SK-N-SH (cell line): Measurements from ENCODE around the gene LYRM4. TPM values are rescaled to one million over a fixed set of nuclear protein-coding genes. Genes with fewer than 3 reads are reported as not detected.

ENCODE experiments used
- CTCF ChIA-PET: fragments of 300-600, 350-600 bp; formaldehyde crosslinking; extraction: SDS; loops from one replicate; lab custom pipeline; 2021; lab: Yijun Ruan, JAX
- POLR2A ChIA-PET: fragments of 350-600 bp; sonication (Branson Sonifier 250); formaldehyde crosslinking; extraction: SDS; loops from one replicate; lab custom pipeline; 2020; ENCODE audit warnings: antibody characterized with exemption, inconsistent platforms; lab: Yijun Ruan, JAX
- DNase-seq: peaks from one replicate; pipeline ENCODE4 v3.0.0; 2012
- H2AFZ ChIP-seq: fragments of 200-600 bp; sonication (generic); 2 replicates; pipeline ENCODE4 v1.8.1; 2016; ENCODE audit warnings: antibody characterized with exemption, mild to moderate bottlenecking, low read depth
- H3F3A ChIP-seq: fragments of 200-600 bp; sonication (generic); replicated peaks from 2 replicates; pipeline ENCODE3; 2016; ENCODE audit warnings: antibody characterized with exemption, mild to moderate bottlenecking; ENCODE audit not compliant: insufficient read depth
- H3K27ac ChIP-seq, 2 experiments: fragments of 200-500 bp in 1 of 2; fragments of 200-600 bp in 1 of 2; sonication (Bioruptor generic) in 1 of 2; sonication (generic), shearing (Covaris generic) in 1 of 2; 2 replicates each; pipeline versions ENCODE4 v1.5.1 to v1.6.1; 2014 to 2016; ENCODE audit warnings: low read depth in 2 of 2, inconsistent platforms in 1 of 2, low read length in 1 of 2, mild to moderate bottlenecking in 1 of 2, mixed read lengths in 1 of 2
- H3K27me3 ChIP-seq: fragments of 200-600 bp; sonication (generic), shearing (Covaris generic); 2 replicates; pipeline ENCODE4 v1.6.1; 2016; ENCODE audit warnings: mixed run types; ENCODE audit not compliant: insufficient read depth
- H3K36me3 ChIP-seq, 2 experiments: fragments of 200-500 bp in 1 of 2; fragments of 200-600 bp in 1 of 2; sonication (Bioruptor generic) in 1 of 2; sonication (generic) in 1 of 2; replicated peaks in 1 of 2; 2 replicates each; pipeline versions ENCODE3 to v1.5.1; 2014 to 2016; ENCODE audit warnings: low read length in 1 of 2, mild to moderate bottlenecking in 1 of 2; ENCODE audit not compliant: insufficient read depth in 2 of 2, control insufficient read depth in 1 of 2
- H3K4me1 ChIP-seq, 2 experiments: fragments of 200-500 bp in 1 of 2; fragments of 200-600 bp in 1 of 2; sonication (Bioruptor generic) in 1 of 2; sonication (generic), shearing (Covaris generic) in 1 of 2; 2 replicates each; pipeline versions ENCODE4 v1.5.1 to v1.6.1; 2014 to 2016; ENCODE audit warnings: low read depth in 1 of 2, low read length in 1 of 2, mixed run types in 1 of 2; ENCODE audit not compliant: insufficient read depth in 2 of 2, control insufficient read depth in 1 of 2
- H3K4me2 ChIP-seq: fragments of 200-600 bp; sonication (generic), shearing (Covaris generic); 2 replicates; pipeline ENCODE4 v1.6.1; 2017; ENCODE audit warnings: mixed run types
- H3K4me3 ChIP-seq, 2 experiments: fragments of 200-500 bp in 1 of 2; fragments of 200-600 bp in 1 of 2; sonication (Bioruptor generic) in 1 of 2; sonication (generic), shearing (Covaris generic) in 1 of 2; 2 replicates each; pipeline versions ENCODE4 v1.5.1 to v1.8.1; 2014 to 2016; ENCODE audit warnings: low read depth in 2 of 2, inconsistent platforms in 1 of 2, low read length in 1 of 2, mild to moderate bottlenecking in 1 of 2, mixed read lengths in 1 of 2, moderate library complexity in 1 of 2
- H3K79me2 ChIP-seq: fragments of 200-600 bp; sonication (generic); 2 replicates; pipeline ENCODE4 v1.8.1; 2017; ENCODE audit warnings: mild to moderate bottlenecking; ENCODE audit not compliant: insufficient read depth
- H3K9ac ChIP-seq: fragments of 200-600 bp; sonication (generic); 2 replicates; pipeline ENCODE4 v1.6.1; 2017; ENCODE audit warnings: mixed run types
- H3K9me2 ChIP-seq: fragments of 200-600 bp; sonication (generic); 2 replicates; pipeline ENCODE4 v1.6.1; 2017; ENCODE audit warnings: mixed run types
- H3K9me3 ChIP-seq: fragments of 200-600 bp; sonication (generic); 2 replicates; pipeline ENCODE4 v1.6.1; 2017; ENCODE audit warnings: mixed run types, mild to moderate bottlenecking, moderate library complexity
- H4K20me1 ChIP-seq: fragments of 200-600 bp; sonication (generic); 2 replicates; pipeline ENCODE4 v1.6.1; 2017; ENCODE audit warnings: mild to moderate bottlenecking, mixed run types; ENCODE audit not compliant: insufficient read depth
- CHD2 ChIP-seq: fragments of 150-350 bp; IDR thresholded peaks from 2 replicates; pipeline ENCODE4 v1.6.1; 2018; ENCODE audit warnings: low read length; ENCODE audit not compliant: partially characterized antibody
- EZH2phosphoT487 ChIP-seq: fragments of 200-600 bp; sonication (generic); IDR thresholded peaks from 2 replicates; pipeline ENCODE4 v1.6.1; 2017; ENCODE audit warnings: low read depth, mixed run types, mild to moderate bottlenecking, antibody characterized with exemption, moderate library complexity, borderline replicate concordance
- RCOR1 ChIP-seq: fragments of 150-350 bp; IDR thresholded peaks from 2 replicates; pipeline ENCODE4 v1.6.1; 2017; ENCODE audit warnings: antibody characterized with exemption, low read length
- RFX5 ChIP-seq: IDR thresholded peaks from 2 replicates; pipeline ENCODE4 v1.6.1; 2012; ENCODE audit warnings: mild to moderate bottlenecking, improper control_type of control experiment, low read length
- WGBS: methylation state at CpG from one replicate; pipeline ENCODE4 v1.1.6; 2017; ENCODE audit warnings: low lambda C conversion rate; 5-methylcytosine and 5-hydroxymethylcytosine counted together
- polyA plus RNA-seq, 3 experiments: library from polyadenylated mRNA; depleted of rRNA; stranded (reverse); fragments of >200 nt; gene quantifications; 2 replicates each; pipeline ENCODE4 v1.2.3, GENCODE V29; 2012
- TF ChIP-seq, protein P1 (sequence below): fragments of 200-600 bp; sonication (generic); IDR thresholded peaks from 2 replicates; pipeline ENCODE4 v1.6.1; 2017; ENCODE audit warnings: antibody characterized with exemption, mild to moderate bottlenecking, moderate library complexity
- TF ChIP-seq, protein P2 (sequence below): IDR thresholded peaks from 2 replicates; pipeline ENCODE4 v1.4.0; 2012; ENCODE audit warnings: low read depth, borderline replicate concordance
- TF ChIP-seq, protein P3 (sequence below): fragments of 150-350 bp; IDR thresholded peaks from 2 replicates; pipeline ENCODE4 v1.6.1; 2017; ENCODE audit warnings: antibody characterized with exemption, low read length, low read depth, borderline replicate concordance
- TF ChIP-seq, protein P4 (sequence below): fragments of 150-350 bp; IDR thresholded peaks from 2 replicates; pipeline ENCODE4 v1.6.1; 2016; ENCODE audit warnings: mild to moderate bottlenecking, low read depth, low read length
- TF ChIP-seq, protein P5 (sequence below): IDR thresholded peaks from 2 replicates; pipeline ENCODE4 v1.6.1; 2012; ENCODE audit warnings: mild to moderate bottlenecking, low read depth, low read length, moderate library complexity
- TF ChIP-seq, protein P6 (sequence below): IDR thresholded peaks from 2 replicates; pipeline ENCODE4 v1.4.0; 2012; ENCODE audit warnings: low read depth, borderline replicate concordance
- TF ChIP-seq, protein P7 (sequence below): IDR thresholded peaks from 2 replicates; pipeline ENCODE4; 2012

The LYRM4 gene
- polyA plus RNA-seq, 1 of the 3 experiments (the other 2 are of a cell fraction): 37.2 TPM

DNA sequence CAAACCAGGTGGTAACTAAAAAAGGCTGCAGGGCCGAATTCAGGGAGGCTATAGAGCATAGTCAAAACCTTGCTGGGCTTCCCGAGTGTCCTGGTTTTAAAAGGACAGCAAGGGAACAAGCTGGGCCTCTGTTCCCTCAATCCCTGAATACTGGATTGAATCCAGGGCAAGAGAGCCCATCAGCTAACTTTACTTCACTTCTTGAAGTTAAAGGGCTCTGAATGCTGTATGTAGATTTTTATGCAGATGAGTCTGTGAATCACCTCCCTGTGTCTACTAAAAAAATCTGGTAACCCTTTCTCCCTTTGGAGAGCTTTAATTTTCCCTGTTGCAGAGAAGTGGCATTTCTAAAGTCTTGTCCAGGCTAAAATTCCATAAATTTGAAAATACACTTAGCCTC lies 29.5 kb downstream of the LYRM4 start:
- WGBS: 90% methylated on average over 2 of the region's 2 CpGs

More for the DNA sequence above, 29.5 kb downstream of the LYRM4 start:
- Histone ChIP-seq H3K27me3 (no peaks in the 10 kb centered on the region), H3K4me2 (no peak overlapping the region), H3K9me2 (no peaks in the 10 kb centered on the region), H4K20me1 (no peaks in the 10 kb centered on the region), H3K9me3 (no peaks in the 10 kb centered on the region), H3K9ac (no peak overlapping the region), H3K79me2 (peaks cover 9% of the 10 kb centered on the region), H3K36me3 (peaks cover 0 to 7% of the 10 kb centered on the region in 2 experiments), H2AFZ (no peak overlapping the region), H3F3A (no peaks in the 10 kb centered on the region), H3K27ac (no peak overlapping the region), H3K4me1 (0 out of 4 replicates have a peak, but pooled peaks cover 0 to 5% of the 10 kb centered on the region in 2 experiments), H3K4me3 (no peak overlapping the region)
- CTCF ChIA-PET: no interaction called here
- no peak for DNase-seq
- TF ChIP-seq, protein P1, sequence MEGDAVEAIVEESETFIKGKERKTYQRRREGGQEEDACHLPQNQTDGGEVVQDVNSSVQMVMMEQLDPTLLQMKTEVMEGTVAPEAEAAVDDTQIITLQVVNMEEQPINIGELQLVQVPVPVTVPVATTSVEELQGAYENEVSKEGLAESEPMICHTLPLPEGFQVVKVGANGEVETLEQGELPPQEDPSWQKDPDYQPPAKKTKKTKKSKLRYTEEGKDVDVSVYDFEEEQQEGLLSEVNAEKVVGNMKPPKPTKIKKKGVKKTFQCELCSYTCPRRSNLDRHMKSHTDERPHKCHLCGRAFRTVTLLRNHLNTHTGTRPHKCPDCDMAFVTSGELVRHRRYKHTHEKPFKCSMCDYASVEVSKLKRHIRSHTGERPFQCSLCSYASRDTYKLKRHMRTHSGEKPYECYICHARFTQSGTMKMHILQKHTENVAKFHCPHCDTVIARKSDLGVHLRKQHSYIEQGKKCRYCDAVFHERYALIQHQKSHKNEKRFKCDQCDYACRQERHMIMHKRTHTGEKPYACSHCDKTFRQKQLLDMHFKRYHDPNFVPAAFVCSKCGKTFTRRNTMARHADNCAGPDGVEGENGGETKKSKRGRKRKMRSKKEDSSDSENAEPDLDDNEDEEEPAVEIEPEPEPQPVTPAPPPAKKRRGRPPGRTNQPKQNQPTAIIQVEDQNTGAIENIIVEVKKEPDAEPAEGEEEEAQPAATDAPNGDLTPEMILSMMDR: no peak
- TF ChIP-seq, protein P2, sequence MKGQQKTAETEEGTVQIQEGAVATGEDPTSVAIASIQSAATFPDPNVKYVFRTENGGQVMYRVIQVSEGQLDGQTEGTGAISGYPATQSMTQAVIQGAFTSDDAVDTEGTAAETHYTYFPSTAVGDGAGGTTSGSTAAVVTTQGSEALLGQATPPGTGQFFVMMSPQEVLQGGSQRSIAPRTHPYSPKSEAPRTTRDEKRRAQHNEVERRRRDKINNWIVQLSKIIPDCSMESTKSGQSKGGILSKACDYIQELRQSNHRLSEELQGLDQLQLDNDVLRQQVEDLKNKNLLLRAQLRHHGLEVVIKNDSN: no peak
- no peak for TF ChIP-seq RFX5
- TF ChIP-seq, protein P3, sequence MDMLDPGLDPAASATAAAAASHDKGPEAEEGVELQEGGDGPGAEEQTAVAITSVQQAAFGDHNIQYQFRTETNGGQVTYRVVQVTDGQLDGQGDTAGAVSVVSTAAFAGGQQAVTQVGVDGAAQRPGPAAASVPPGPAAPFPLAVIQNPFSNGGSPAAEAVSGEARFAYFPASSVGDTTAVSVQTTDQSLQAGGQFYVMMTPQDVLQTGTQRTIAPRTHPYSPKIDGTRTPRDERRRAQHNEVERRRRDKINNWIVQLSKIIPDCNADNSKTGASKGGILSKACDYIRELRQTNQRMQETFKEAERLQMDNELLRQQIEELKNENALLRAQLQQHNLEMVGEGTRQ: no peak
- TF ChIP-seq, protein P4, sequence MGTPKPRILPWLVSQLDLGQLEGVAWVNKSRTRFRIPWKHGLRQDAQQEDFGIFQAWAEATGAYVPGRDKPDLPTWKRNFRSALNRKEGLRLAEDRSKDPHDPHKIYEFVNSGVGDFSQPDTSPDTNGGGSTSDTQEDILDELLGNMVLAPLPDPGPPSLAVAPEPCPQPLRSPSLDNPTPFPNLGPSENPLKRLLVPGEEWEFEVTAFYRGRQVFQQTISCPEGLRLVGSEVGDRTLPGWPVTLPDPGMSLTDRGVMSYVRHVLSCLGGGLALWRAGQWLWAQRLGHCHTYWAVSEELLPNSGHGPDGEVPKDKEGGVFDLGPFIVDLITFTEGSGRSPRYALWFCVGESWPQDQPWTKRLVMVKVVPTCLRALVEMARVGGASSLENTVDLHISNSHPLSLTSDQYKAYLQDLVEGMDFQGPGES: no peak
- TF ChIP-seq, protein P5, sequence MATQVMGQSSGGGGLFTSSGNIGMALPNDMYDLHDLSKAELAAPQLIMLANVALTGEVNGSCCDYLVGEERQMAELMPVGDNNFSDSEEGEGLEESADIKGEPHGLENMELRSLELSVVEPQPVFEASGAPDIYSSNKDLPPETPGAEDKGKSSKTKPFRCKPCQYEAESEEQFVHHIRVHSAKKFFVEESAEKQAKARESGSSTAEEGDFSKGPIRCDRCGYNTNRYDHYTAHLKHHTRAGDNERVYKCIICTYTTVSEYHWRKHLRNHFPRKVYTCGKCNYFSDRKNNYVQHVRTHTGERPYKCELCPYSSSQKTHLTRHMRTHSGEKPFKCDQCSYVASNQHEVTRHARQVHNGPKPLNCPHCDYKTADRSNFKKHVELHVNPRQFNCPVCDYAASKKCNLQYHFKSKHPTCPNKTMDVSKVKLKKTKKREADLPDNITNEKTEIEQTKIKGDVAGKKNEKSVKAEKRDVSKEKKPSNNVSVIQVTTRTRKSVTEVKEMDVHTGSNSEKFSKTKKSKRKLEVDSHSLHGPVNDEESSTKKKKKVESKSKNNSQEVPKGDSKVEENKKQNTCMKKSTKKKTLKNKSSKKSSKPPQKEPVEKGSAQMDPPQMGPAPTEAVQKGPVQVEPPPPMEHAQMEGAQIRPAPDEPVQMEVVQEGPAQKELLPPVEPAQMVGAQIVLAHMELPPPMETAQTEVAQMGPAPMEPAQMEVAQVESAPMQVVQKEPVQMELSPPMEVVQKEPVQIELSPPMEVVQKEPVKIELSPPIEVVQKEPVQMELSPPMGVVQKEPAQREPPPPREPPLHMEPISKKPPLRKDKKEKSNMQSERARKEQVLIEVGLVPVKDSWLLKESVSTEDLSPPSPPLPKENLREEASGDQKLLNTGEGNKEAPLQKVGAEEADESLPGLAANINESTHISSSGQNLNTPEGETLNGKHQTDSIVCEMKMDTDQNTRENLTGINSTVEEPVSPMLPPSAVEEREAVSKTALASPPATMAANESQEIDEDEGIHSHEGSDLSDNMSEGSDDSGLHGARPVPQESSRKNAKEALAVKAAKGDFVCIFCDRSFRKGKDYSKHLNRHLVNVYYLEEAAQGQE: no peak
- no peak for TF ChIP-seq EZH2phosphoT487
- TF ChIP-seq, protein P6, sequence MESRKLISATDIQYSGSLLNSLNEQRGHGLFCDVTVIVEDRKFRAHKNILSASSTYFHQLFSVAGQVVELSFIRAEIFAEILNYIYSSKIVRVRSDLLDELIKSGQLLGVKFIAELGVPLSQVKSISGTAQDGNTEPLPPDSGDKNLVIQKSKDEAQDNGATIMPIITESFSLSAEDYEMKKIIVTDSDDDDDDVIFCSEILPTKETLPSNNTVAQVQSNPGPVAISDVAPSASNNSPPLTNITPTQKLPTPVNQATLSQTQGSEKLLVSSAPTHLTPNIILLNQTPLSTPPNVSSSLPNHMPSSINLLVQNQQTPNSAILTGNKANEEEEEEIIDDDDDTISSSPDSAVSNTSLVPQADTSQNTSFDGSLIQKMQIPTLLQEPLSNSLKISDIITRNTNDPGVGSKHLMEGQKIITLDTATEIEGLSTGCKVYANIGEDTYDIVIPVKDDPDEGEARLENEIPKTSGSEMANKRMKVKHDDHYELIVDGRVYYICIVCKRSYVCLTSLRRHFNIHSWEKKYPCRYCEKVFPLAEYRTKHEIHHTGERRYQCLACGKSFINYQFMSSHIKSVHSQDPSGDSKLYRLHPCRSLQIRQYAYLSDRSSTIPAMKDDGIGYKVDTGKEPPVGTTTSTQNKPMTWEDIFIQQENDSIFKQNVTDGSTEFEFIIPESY: no peak
- TF ChIP-seq RCOR1: no peak
- TF ChIP-seq CHD2: no peak
- TF ChIP-seq, protein P7, sequence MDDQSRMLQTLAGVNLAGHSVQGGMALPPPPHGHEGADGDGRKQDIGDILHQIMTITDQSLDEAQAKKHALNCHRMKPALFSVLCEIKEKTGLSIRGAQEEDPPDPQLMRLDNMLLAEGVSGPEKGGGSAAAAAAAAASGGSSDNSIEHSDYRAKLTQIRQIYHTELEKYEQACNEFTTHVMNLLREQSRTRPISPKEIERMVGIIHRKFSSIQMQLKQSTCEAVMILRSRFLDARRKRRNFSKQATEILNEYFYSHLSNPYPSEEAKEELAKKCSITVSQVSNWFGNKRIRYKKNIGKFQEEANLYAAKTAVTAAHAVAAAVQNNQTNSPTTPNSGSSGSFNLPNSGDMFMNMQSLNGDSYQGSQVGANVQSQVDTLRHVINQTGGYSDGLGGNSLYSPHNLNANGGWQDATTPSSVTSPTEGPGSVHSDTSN: no peak
- POLR2A ChIA-PET: no interaction called here
